ENCODE results near the gene RYR2.

The RYR2 gene

GRCh38 chr1:237858992-237859391 lies 817.0 kb downstream of the RYR2 start:
- no peak for ATAC-seq (ENCODE audit: low read depth)
- DNase-seq (ENCODE audit: low spot score) = no peak
- TF ChIP-seq CTCF (IDR thresholded peaks at IDR 0.05; ENCODE audit: poor library complexity, severe bottlenecking) = no peak
- no peak overlapping the region for H3K27ac ChIP-seq (ENCODE audit: poor library complexity, severe bottlenecking)
- no peaks in the 10 kb centered on the region for H3K9me3 ChIP-seq (ENCODE audit: severe bottlenecking)
- H3K4me1 ChIP-seq (ENCODE audit: insufficient read depth, poor library complexity, severe bottlenecking) = no peaks in the 10 kb centered on the region
- no peaks in the 10 kb centered on the region for H3K27me3 ChIP-seq (ENCODE audit: insufficient read depth, poor library complexity, severe bottlenecking)
- H3K36me3 ChIP-seq (ENCODE audit: low read depth) = no peaks in the 10 kb centered on the region
- no peak overlapping the region for H3K4me3 ChIP-seq (ENCODE audit: severe bottlenecking)

GRCh38 chr1:237861944-237862343 lies 820.0 kb downstream of the RYR2 start:
- no peak for DNase-seq (ENCODE audit: low spot score)
- no peaks in the 10 kb centered on the region for H3K27me3 ChIP-seq (ENCODE audit: insufficient read depth, poor library complexity, severe bottlenecking)
- no peaks in the 10 kb centered on the region for H3K9me3 ChIP-seq (ENCODE audit: severe bottlenecking)
- no peaks in the 10 kb centered on the region for H3K4me1 ChIP-seq (ENCODE audit: insufficient read depth, poor library complexity, severe bottlenecking)
- H3K36me3 ChIP-seq (ENCODE audit: low read depth) = no peaks in the 10 kb centered on the region
- no peak overlapping the region for H3K27ac ChIP-seq (ENCODE audit: poor library complexity, severe bottlenecking)
- no peak overlapping the region for H3K4me3 ChIP-seq (ENCODE audit: severe bottlenecking)
- no peak for ATAC-seq (ENCODE audit: low read depth)
- no peak for TF ChIP-seq CTCF (IDR thresholded peaks at IDR 0.05; ENCODE audit: poor library complexity, severe bottlenecking)

- Histone ChIP-seq H3K9me3 (ENCODE audit: severe bottlenecking) (no peaks in the 10 kb centered on the region), H3K4me1 (ENCODE audit: insufficient read depth, poor library complexity, severe bottlenecking) (no peaks in the 10 kb centered on the region), H3K27ac (ENCODE audit: poor library complexity, severe bottlenecking) (no peak overlapping the region), H3K27me3 (ENCODE audit: insufficient read depth, poor library complexity, severe bottlenecking) (no peaks in the 10 kb centered on the region), H3K36me3 (ENCODE audit: low read depth) (no peaks in the 10 kb centered on the region), H3K4me3 (ENCODE audit: severe bottlenecking) (no peak overlapping the region)
- ATAC-seq (ENCODE audit: low read depth) (no peak), DNase-seq (ENCODE audit: low spot score) (no peak)
- no peak for TF ChIP-seq CTCF (IDR thresholded peaks at IDR 0.05; ENCODE audit: poor library complexity, severe bottlenecking)
Observed at GRCh38 chr1:237863234-237863633, 821.2 kb downstream of the RYR2 start.

- Histone ChIP-seq H3K27me3 (ENCODE audit: insufficient read depth, poor library complexity, severe bottlenecking) (no peaks in the 10 kb centered on the region), H3K27ac (ENCODE audit: poor library complexity, severe bottlenecking) (no peak overlapping the region), H3K9me3 (ENCODE audit: severe bottlenecking) (no peaks in the 10 kb centered on the region), H3K36me3 (ENCODE audit: low read depth) (no peaks in the 10 kb centered on the region), H3K4me1 (ENCODE audit: insufficient read depth, poor library complexity, severe bottlenecking) (no peaks in the 10 kb centered on the region), H3K4me3 (ENCODE audit: severe bottlenecking) (no peak overlapping the region)
- peak; percentile 86 for TF ChIP-seq CTCF (IDR thresholded peaks at IDR 0.05; ENCODE audit: poor library complexity, severe bottlenecking)
- DNase-seq (ENCODE audit: low spot score) (no peak), ATAC-seq (ENCODE audit: low read depth) (peak; percentile 55; the same call in 2 of the 3 replicates)
Observed at GRCh38 chr1:237864338-237865244, 822.6 kb downstream of the RYR2 start.

- Histone ChIP-seq H3K36me3 (ENCODE audit: low read depth) (no peaks in the 10 kb centered on the region), H3K27me3 (ENCODE audit: insufficient read depth, poor library complexity, severe bottlenecking) (no peaks in the 10 kb centered on the region), H3K4me1 (ENCODE audit: insufficient read depth, poor library complexity, severe bottlenecking) (no peaks in the 10 kb centered on the region), H3K9me3 (ENCODE audit: severe bottlenecking) (no peaks in the 10 kb centered on the region), H3K4me3 (ENCODE audit: severe bottlenecking) (no peak overlapping the region), H3K27ac (ENCODE audit: poor library complexity, severe bottlenecking) (no peak overlapping the region)
- no peak for TF ChIP-seq CTCF (IDR thresholded peaks at IDR 0.05; ENCODE audit: poor library complexity, severe bottlenecking)
- DNase-seq (ENCODE audit: low spot score) (no peak), ATAC-seq (ENCODE audit: low read depth) (no peak)
Observed at GRCh38 chr1:237867380-237867888, 825.5 kb downstream of the RYR2 start.
